CD1c-positive myeloid dendritic cell (primary cell): ENCODE measurements around the gene SLC25A38.
"Not testable (repeated sequence)": the region's sequence is repeated elsewhere in the genome, so short reads cannot be mapped to it uniquely, and the experiment has no call there.

ENCODE experiments used
- DNase-seq: peaks from one replicate; pipeline ENCODE4 v3.0.0-alpha.2; 2016; ENCODE audit errors: extremely low spot score

SLC25A38 gene, protein sequence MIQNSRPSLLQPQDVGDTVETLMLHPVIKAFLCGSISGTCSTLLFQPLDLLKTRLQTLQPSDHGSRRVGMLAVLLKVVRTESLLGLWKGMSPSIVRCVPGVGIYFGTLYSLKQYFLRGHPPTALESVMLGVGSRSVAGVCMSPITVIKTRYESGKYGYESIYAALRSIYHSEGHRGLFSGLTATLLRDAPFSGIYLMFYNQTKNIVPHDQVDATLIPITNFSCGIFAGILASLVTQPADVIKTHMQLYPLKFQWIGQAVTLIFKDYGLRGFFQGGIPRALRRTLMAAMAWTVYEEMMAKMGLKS

GRCh38 chr3:39383045-39383880 lies at the start of gene SLC25A38:
Gene SLC25A38, plus strand, starts transcription at chr3:39383370. Its CDS starts 355 bp downstream, at chr3:39383725.
- DNase-seq: peak; percentile 85

DNA sequence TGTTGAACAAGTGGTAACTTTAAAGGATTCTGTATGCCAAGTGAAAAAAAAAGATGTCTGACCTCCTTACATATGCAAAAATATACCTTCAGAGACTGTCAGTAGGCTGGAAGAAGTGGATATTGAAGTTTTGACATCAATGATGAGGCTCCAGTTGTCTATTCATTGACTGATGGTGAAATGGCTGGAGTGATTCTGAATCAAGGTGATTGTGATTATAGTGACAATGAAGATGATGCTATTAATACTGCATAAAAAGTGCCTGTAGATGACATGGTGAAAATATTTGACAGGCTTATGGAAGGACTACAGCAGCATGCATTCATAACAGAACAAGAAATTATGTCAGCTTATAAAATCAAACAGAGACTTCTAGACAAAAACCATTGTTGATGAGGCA lies 49.6 kb upstream of the SLC25A38 start:
- DNase-seq: no peak

DNA sequence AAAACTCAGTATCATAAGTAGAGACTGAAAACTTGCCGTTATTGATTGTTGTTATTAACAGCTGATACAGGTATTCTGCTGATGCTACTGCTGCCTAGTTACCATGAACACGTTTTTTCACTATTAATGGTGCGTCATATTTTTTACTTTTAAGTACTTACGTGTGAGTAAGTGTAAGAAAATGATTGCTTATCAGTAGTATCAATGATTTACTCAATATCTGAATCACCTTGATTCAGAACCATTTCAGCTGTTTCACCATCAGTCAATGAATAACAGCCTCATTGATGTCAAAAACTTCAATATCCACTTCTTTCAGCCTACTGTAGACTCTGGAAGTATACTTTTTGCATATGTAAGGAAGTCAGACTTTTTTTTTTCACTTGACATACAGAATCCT lies 49.0 kb upstream of the SLC25A38 start:
- no peak for DNase-seq

DNA sequence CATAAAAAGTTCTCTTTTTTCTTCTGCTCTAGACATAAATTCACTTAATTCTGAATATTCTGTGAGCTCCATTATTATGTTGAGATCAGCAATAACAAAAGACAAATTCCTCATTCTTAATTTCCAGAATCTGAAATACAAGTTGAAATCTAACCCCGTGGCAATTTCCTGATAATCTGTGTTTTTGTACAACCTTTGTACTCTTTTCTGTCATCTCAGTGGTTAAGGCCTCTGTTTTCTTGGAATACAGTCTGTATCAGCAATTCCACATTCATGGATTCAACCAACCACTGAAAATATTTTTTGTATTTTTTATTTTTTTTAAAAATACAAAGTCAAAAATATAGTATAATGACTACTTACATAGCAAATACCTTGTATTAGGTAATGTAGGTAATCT lies 45.0 kb upstream of the SLC25A38 start:
- no peak for DNase-seq

DNA sequence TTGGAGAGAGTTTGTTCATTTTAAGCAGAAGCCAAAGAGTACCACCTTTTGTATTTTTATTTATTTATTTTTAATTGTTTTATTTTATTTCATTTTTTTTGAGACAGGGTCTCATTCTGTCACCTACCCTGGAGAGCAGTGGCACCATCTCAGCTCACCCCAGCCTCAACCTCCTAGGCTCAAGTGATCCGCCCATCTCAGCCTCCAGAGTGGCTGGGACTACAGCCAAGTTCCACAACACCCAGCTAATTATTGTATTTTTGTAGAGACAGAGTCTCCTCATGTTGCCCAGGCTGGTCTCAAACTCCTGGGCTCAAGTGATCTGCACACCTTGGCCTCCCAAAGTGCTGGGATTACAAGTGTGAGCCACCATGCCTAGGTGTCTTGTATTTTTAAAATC lies 44.1 kb upstream of the SLC25A38 start:
- DNase-seq: no peak

GRCh38 chr3:39343076-39343717 lies 40.0 kb upstream of the SLC25A38 start:
- DNase-seq: no peak

- no peak for DNase-seq
Observed at GRCh38 chr3:39343760-39344159, 39.4 kb upstream of the SLC25A38 start.

GRCh38 chr3:39344746-39345344 lies 38.3 kb upstream of the SLC25A38 start:
- DNase-seq: no peak

GRCh38 chr3:39346785-39347585 lies 36.2 kb upstream of the SLC25A38 start:
- no peak for DNase-seq

- no peak for DNase-seq
Observed at GRCh38 chr3:39347586-39347876, 35.6 kb upstream of the SLC25A38 start.

GRCh38 chr3:39349080-39349479 lies 34.1 kb upstream of the SLC25A38 start:
- DNase-seq: no peak

- DNase-seq: no peak
Observed at GRCh38 chr3:39350714-39351113, 32.5 kb upstream of the SLC25A38 start.

GRCh38 chr3:39351134-39351533 lies 32.0 kb upstream of the SLC25A38 start:
- DNase-seq: not testable (repeated sequence)

DNA sequence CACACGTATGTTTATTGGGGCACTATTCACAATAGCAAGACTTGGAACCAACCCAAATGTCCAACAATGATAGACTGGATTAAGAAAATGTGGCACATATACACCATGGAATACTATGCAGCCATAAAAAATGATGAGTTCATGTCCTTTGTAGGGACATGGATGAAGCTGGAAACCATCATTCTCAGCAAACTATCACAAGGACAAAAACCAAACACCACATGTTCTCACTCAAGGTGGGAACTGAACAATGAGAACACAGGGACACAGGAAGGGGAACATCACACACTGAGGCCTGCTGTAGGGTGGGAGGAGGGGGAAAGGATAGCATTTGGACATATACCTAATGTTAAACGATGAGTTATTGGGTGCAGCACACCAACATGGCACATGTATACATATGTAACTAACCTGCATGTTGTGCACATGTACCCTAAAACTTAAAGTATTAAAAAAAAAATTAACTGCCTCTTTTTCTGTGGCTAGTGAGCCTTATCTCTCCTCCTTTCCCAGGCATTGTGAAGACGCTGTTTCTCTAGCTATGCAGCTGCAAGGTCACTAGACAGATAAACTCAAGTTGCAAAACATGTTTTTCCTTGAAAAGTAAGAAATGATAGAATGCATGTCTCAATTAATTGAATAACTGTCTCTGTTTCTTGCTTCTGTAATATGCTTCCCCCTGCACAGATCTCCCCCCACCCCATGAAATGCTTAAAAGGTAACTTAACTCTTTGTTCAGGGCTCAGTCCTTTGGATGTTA lies 29.8 kb upstream of the SLC25A38 start:
- not testable (repeated sequence) for DNase-seq

GRCh38 chr3:39358333-39358732 lies 24.8 kb upstream of the SLC25A38 start:
- no peak for DNase-seq

DNA sequence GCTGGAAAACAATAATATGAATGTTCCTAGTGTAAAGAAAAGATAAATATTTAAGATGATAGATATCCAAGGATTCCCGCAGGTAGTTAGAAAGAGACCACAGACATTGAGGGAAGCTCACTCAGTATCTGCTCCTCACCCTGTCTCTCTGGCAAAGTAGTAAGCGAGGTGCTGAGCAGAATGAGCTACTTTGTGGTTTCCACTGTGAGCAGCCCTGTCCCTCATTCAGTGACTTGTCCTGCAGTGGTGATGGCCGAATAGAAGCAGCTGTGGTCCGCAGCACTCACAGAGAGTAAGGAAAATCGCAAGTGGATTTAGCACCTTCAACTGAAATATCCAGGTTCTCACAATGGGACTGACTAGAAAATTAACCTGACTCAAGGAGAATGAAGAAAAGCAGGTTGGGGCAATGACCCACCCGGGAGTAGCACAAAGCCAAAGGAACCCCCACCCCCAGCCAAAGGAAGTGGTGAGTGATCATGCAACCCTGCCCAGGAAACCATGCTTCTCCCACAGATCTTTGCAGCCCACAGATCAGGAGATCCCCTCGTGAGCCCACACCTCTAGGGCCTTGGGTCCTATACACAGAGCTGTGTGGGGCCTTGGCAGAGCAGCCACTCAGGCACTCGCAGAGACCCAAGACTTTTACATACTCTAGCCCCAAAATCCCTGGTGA lies 21.8 kb upstream of the SLC25A38 start:
- no peak for DNase-seq

DNA sequence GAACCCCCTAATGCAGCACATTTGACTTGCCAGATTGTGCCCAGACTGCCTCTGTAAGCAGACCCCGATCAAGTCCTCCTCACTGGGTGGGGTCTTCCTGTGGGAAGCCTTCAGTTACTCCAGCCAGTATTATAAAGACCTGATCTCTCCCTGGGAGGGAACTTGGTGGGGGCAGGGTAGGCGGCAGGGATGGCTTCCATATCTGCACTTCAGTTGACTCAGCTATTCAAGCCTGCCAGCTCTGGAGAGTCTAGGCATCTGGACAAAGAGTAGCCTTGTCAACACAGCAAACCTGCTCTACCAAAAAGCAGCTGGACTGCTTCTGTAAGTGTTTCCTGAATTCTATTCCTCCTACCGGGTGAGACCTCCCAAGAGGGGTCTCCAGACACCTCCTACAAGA lies 21.0 kb upstream of the SLC25A38 start:
- no peak for DNase-seq

GRCh38 chr3:39362812-39363211 lies 20.4 kb upstream of the SLC25A38 start:
- no peak for DNase-seq

DNA sequence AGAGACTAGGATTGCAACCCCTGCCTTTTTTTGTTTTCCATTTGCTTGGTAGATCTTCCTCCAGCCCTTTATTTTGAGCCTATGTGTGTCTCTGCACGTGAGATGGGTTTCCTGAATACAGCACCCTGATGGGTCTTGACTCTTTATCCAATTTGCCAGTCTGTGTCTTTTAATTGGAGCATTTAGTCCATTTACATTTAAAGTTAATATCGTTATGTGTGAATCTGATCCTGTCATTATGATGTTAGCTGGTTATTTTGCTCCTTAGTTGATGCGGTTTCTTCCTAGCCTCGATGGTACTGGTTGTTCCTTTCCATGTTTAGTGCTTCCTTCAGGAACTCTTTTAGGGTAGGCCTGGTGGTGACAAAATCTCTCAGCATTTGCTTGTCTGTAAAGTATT lies 12.7 kb upstream of the SLC25A38 start:
- not testable (repeated sequence) for DNase-seq

- no peak for DNase-seq
Observed at GRCh38 chr3:39372833-39373232, 10.3 kb upstream of the SLC25A38 start.
